BE2C (cell line): ENCODE data around the gene PCDHGA8.
A peak's percentile ranks its signal among the peaks of the same experiment; 100 is the strongest.

Experiments used
- DNase-seq: peaks from one replicate; pipeline ENCODE4 v3.0.0-alpha.2; 2020
- H3K27me3 ChIP-seq: fragments of 250-450 bp; sonication (Bioruptor Pico); 2 replicates; pipeline ENCODE4 v1.5.1; 2020; ENCODE audit warnings: mild to moderate bottlenecking
- H3K36me3 ChIP-seq: fragments of 250-450 bp; sonication (Bioruptor Pico); 2 replicates; pipeline ENCODE4 v1.5.1; 2020; ENCODE audit warnings: mild to moderate bottlenecking
- H3K4me1 ChIP-seq: fragments of 250-450 bp; sonication (Bioruptor Pico); 2 replicates; pipeline ENCODE4 v1.5.1; 2020
- H3K4me3 ChIP-seq: 2 replicates; pipeline ENCODE4 v1.5.1; 2011; ENCODE audit warnings: low read depth, low read length
- H3K9me3 ChIP-seq: fragments of 250-450 bp; sonication (Bioruptor Pico); 2 replicates; pipeline ENCODE4 v1.5.1; 2020
- CTCF ChIP-seq: IDR thresholded peaks from 2 replicates; pipeline ENCODE4 v1.5.1; 2012; ENCODE audit warnings: mild to moderate bottlenecking, low read depth, low read length

Gene PCDHGA8

GRCh38 chr5:141359790-141360426, 32.5 kb upstream of the PCDHGA8 start, which contains the start of gene PCDHGB2:
TSS of gene PCDHGB2 (plus strand) at chr5:141359994. CDS start at chr5:141360136, 142 bp downstream.
- Histone ChIP-seq H3K36me3 (peaks cover 58% of the 10 kb centered on the region), H3K9me3 (peaks cover 12% of the 10 kb centered on the region)

GRCh38 chr5:141360685-141361084, 31.7 kb upstream of the PCDHGA8 start:
- TF ChIP-seq CTCF: no peak

More at GRCh38 chr5:141359790-141360426, 32.5 kb upstream of the PCDHGA8 start, which contains the start of gene PCDHGB2:
- Histone ChIP-seq H3K4me1 (no peaks in the 10 kb centered on the region), H3K27me3 (no peaks in the 10 kb centered on the region), H3K4me3 (no peak within 1 kb of the TSS)
- TF ChIP-seq CTCF: peak; percentile 54
- DNase-seq: no peak

GRCh38 chr5:141362719-141363118, 29.7 kb upstream of the PCDHGA8 start:
- Histone ChIP-seq H3K4me3 (no peak overlapping the region), H3K36me3 (peaks cover 44% of the 10 kb centered on the region), H3K9me3 (peaks cover 5% of the 10 kb centered on the region)

More at GRCh38 chr5:141360685-141361084, 31.7 kb upstream of the PCDHGA8 start:
- Histone ChIP-seq H3K4me1 (no peaks in the 10 kb centered on the region), H3K27me3 (no peaks in the 10 kb centered on the region), H3K4me3 (no peak overlapping the region), H3K36me3 (peaks cover 56% of the 10 kb centered on the region), H3K9me3 (peaks cover 7% of the 10 kb centered on the region)
- no peak for DNase-seq

DNA sequence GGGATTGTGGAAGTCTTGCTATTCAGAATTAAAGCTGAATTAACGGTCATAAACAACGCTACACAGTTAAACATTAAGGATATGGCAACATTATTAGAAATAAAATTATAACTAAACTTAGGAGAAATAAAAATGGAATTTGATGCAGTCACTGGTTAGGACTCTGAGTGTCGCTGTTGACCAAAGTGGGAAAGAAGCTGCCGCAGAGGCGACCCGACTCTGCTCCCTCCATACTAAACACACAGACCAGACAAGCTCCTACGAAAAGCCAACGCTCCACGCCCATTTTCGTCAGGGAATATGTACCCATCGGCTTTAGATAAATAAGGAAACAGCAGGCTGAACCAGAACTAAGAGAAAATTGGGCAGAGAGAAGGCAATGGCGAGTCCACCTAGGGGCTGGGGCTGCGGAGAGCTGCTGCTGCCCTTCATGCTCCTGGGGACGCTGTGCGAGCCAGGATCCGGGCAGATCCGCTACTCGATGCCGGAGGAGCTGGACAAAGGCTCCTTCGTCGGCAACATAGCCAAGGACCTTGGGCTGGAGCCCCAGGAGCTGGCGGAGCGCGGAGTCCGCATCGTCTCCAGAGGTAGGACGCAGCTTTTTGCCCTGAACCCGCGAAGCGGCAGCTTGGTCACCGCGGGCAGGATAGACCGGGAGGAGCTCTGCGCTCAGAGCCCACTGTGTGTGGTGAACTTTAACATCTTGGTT, 28.3 kb upstream of the PCDHGA8 start, which contains the start of gene PCDHGA5:
PCDHGA5 (plus strand) TSS at position 211 of the 709 bp plus-strand sequence; CDS start at position 380, 169 bp downstream.
- H3K36me3 ChIP-seq: peaks cover 42% of the 10 kb centered on the region
- H3K4me3 ChIP-seq: no peak within 1 kb of the TSS
- DNase-seq: no peak
- no peaks in the 10 kb centered on the region for H3K27me3 ChIP-seq
- H3K9me3 ChIP-seq: no peaks in the 10 kb centered on the region; the same call in none of the 2 replicates
- 0 out of 2 replicates have a peak, but pooled peaks have one; percentile 6 for TF ChIP-seq CTCF
- no peaks in the 10 kb centered on the region for H3K4me1 ChIP-seq

More at GRCh38 chr5:141362719-141363118, 29.7 kb upstream of the PCDHGA8 start:
- TF ChIP-seq CTCF: no peak
- Histone ChIP-seq H3K27me3 (no peaks in the 10 kb centered on the region), H3K4me1 (no peaks in the 10 kb centered on the region)
- no peak for DNase-seq

GRCh38 chr5:141366016-141366896, 26.2 kb upstream of the PCDHGA8 start:
- Histone ChIP-seq H3K4me1 (no peaks in the 10 kb centered on the region), H3K36me3 (peaks cover 41% of the 10 kb centered on the region), H3K27me3 (no peaks in the 10 kb centered on the region), H3K4me3 (no peak overlapping the region), H3K9me3 (no peaks in the 10 kb centered on the region; the same call in 1 of the 2 replicates)
- TF ChIP-seq CTCF: no peak
- no peak for DNase-seq
